Gastrocnemius medialis (tissue), 4 donors: ENCODE measurements around the gene USP28. TPM values are rescaled to one million over a fixed set of nuclear protein-coding genes. Genes with fewer than 3 reads are reported as not detected.
"Not testable (repeated sequence)": the region's sequence is repeated elsewhere in the genome, so short reads cannot be mapped to it uniquely, and the experiment has no call there.

Experiments
- ATAC-seq, 2 donors: fragments of 150-250 bp; one replicate each; pipeline ENCODE4 v1.9.1; 2016
- DNase-seq, 2 donors: peaks; one replicate each; pipeline ENCODE4 v3.0.0-alpha.2; 2019
- H3K27ac ChIP-seq, 4 donors: fragments of 200-600 bp; sonication (generic); 1 replicate in 1 of 4; 2 replicates in 3 of 4; pipeline ENCODE4 v1.5.1; 2016 to 2018; ENCODE audit warnings: mild to moderate bottlenecking in 2 of 4, moderate library complexity in 1 of 4
- H3K27me3 ChIP-seq, 3 donors: fragments of 200-600 bp; sonication (generic) in 2 of 3; 1 replicate in 1 of 3; 2 replicates in 2 of 3; pipeline versions ENCODE4 v1.5.1 to v1.6.0; 2016 to 2019; ENCODE audit warnings: mild to moderate bottlenecking in 1 of 3, moderate library complexity in 1 of 3
- H3K36me3 ChIP-seq, 2 donors: fragments of 200-600 bp; sonication (generic) in 1 of 2; one replicate each; pipeline ENCODE4 v1.5.1; 2017 to 2018
- H3K4me1 ChIP-seq, 2 donors: fragments of 200-600 bp; sonication (generic) in 1 of 2; one replicate each; pipeline ENCODE4 v1.5.1; 2016 to 2017; ENCODE audit warnings: mild to moderate bottlenecking in 2 of 2
- H3K4me3 ChIP-seq, 4 donors: fragments of 200-600 bp; sonication (generic) in 3 of 4; 1 replicate in 1 of 4; 2 replicates in 3 of 4; pipeline ENCODE4 v1.5.1; 2016 to 2019; ENCODE audit warnings: mild to moderate bottlenecking in 2 of 4
- H3K9me3 ChIP-seq, 3 donors: fragments of 200-600 bp; sonication (generic) in 2 of 3; 1 replicate in 1 of 3; 2 replicates in 2 of 3; pipeline ENCODE4 v1.5.1; 2016 to 2019
- CTCF ChIP-seq, 5 experiments: fragments of 450-650 bp in 3 of 5; fragments of 200-600 bp in 2 of 5; sonication (generic) in 2 of 5; IDR thresholded peaks in 4 of 5; conservative IDR thresholded peaks in 1 of 5; 1 replicate in 4 of 5; 2 replicates in 1 of 5; pipeline ENCODE4 v1.5.1; 2016 to 2019; ENCODE audit warnings: antibody characterized with exemption in 5 of 5, mild to moderate bottlenecking in 3 of 5, moderate library complexity in 3 of 5
- POLR2A ChIP-seq, 2 donors: fragments of 450-650 bp; IDR thresholded peaks; one replicate each; pipeline ENCODE4 v1.6.1; 2017; ENCODE audit warnings: antibody characterized with exemption in 2 of 2, mild to moderate bottlenecking in 2 of 2, moderate library complexity in 2 of 2
- in situ Hi-C, 4 donors: fragments of 200-750 bp; cut with MboI; loops; one replicate each; pipeline versions ENCODE4 v1.15.0 to v1.8.0; 2017; ENCODE audit warnings: low sequenced_read_pairs in 4 of 4
- intact Hi-C: fragments of 100-400 bp; cut with DNase I; formaldehyde crosslinking; loops from one replicate; pipeline ENCODE4 v1.15.1; 2023; ENCODE audit warnings: low total_unique reads
- total RNA-seq, 4 donors: library from RNA; depleted of rRNA; stranded (reverse); fragments of >200 nt; gene quantifications; one replicate each; pipeline versions ENCODE4 v1.1.0 to v1.2.3, GENCODE V29; 2016

Gene USP28
- 100 to 1,000 TPM in 1 of 4 donors, 10 to 100 TPM in 3; 56.7 to 141 (median 80.4) TPM for total RNA-seq

- Histone ChIP-seq H3K27ac (peak within 1 kb of the TSS; percentile 92 to 99 (median 96)), H3K36me3 (no peaks in the 10 kb centered on the region), H3K4me3 (peak within 1 kb of the TSS; percentile 71 to 85 (median 80)), H3K27me3 (no peaks in the 10 kb centered on the region), H3K4me1 (peaks cover 38 to 43% of the 10 kb centered on the region in 2 donors), H3K9me3 (no peaks in the 10 kb centered on the region)
- in situ Hi-C loops (loop anchor here in 3 of 4 donors (25.0 kb wide), 2 partner anchors 387 to 412 kb away; partner anchors contain the start of gene NNMT (in 2 of the 3)), intact Hi-C loops (loop anchor here (5.0 kb wide), 1 partner anchor 527 kb away; the partner anchor contains the start of genes C11orf71 and RBM7)
- DNase-seq: peak; percentile 96 to 97
- peak; percentile 93 to 98 for TF ChIP-seq POLR2A (IDR thresholded peaks at IDR 0.05)
- TF ChIP-seq CTCF (IDR thresholded peaks at IDR 0.05 in 4 of 5, conservative IDR thresholded peaks at IDR 0.05 in 1 of 5): peak in 3 of 5 experiments; percentile 13 to 44 (median 15)
- ATAC-seq: peak; percentile 74 to 75
Observed at GRCh38 chr11:113875234-113876073, at the start of gene USP28. USP28 (minus strand) TSS chr11:113875572; CDS start chr11:113875501, 71 bp downstream.

- in situ Hi-C loops (no loop called here), intact Hi-C loops (no loop called here)
- no peaks in the 10 kb centered on the region for H3K9me3 ChIP-seq
- no peaks in the 10 kb centered on the region for H3K4me1 ChIP-seq
- TF ChIP-seq POLR2A (IDR thresholded peaks at IDR 0.05) (no peak), CTCF (IDR thresholded peaks at IDR 0.05 in 4 of 5, conservative IDR thresholded peaks at IDR 0.05 in 1 of 5) (no peak)
- no peaks in the 10 kb centered on the region for H3K36me3 ChIP-seq
- DNase-seq: no peak
- H3K4me3 ChIP-seq: no peak overlapping the region
- H3K27me3 ChIP-seq: no peaks in the 10 kb centered on the region
- ATAC-seq: no peak
- no peak overlapping the region for H3K27ac ChIP-seq
Observed at GRCh38 chr11:113923572-113923971, 48.2 kb upstream of the USP28 start.

GRCh38 chr11:113911491-113911890, 36.1 kb upstream of the USP28 start:
- H3K9me3 ChIP-seq, ATAC-seq, H3K36me3 ChIP-seq, H3K4me1 ChIP-seq, H3K4me3 ChIP-seq, H3K27me3 ChIP-seq, DNase-seq, in situ Hi-C loops, intact Hi-C loops, H3K27ac ChIP-seq: not testable (repeated sequence)

- TF ChIP-seq CTCF (IDR thresholded peaks at IDR 0.05 in 4 of 5, conservative IDR thresholded peaks at IDR 0.05 in 1 of 5) (no peak), POLR2A (IDR thresholded peaks at IDR 0.05) (no peak)
- no peaks in the 10 kb centered on the region for H3K36me3 ChIP-seq
- intact Hi-C loops (no loop called here), in situ Hi-C loops (no loop called here)
- no peak overlapping the region for H3K4me3 ChIP-seq
- no peaks in the 10 kb centered on the region for H3K27me3 ChIP-seq
- no peaks in the 10 kb centered on the region for H3K4me1 ChIP-seq
- no peak overlapping the region for H3K27ac ChIP-seq
- DNase-seq: no peak
- no peaks in the 10 kb centered on the region for H3K9me3 ChIP-seq
- ATAC-seq: no peak
Observed at GRCh38 chr11:113908098-113908497, 32.7 kb upstream of the USP28 start.

GRCh38 chr11:113907681-113908080, 32.3 kb upstream of the USP28 start:
- ATAC-seq (no peak), DNase-seq (no peak)
- H3K9me3 ChIP-seq: no peaks in the 10 kb centered on the region
- no peak for TF ChIP-seq CTCF (IDR thresholded peaks at IDR 0.05 in 4 of 5, conservative IDR thresholded peaks at IDR 0.05 in 1 of 5)
- no peaks in the 10 kb centered on the region for H3K36me3 ChIP-seq
- H3K4me1 ChIP-seq: no peaks in the 10 kb centered on the region
- intact Hi-C loops: no loop called here
- H3K27ac ChIP-seq: no peak overlapping the region
- no peaks in the 10 kb centered on the region for H3K27me3 ChIP-seq
- in situ Hi-C loops: no loop called here
- no peak overlapping the region for H3K4me3 ChIP-seq
